Measurements from ENCODE around the gene GSK3B. TPM values are rescaled to one million over a fixed set of nuclear protein-coding genes. Genes with fewer than 3 reads are reported as not detected.

Gene GSK3B
- total RNA-seq, 1 donor from 2014 or later = 138 TPM

DNA sequence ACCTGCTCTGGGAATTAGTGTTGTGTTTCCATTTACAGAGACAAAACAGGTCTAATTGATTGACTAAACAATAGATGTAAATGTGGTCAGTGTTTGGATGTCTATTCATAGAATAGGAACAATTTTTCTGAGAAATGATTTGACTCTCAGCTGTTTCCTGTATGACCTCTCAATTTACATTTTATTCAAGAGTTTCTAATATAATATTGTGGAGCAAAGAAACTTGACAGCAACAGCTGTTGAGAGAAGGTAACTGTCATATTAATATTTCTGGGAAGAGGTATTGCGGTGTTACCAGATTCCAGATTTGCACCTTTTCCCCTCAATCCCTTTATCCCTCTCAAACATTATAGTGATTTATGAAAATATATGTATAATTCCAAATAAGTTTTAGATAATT is 316.1 kb downstream of the GSK3B start:
- no peaks in the 10 kb centered on the region for H3K4me1 Mint-ChIP-seq (ENCODE audit: low read depth, unreplicated experiment)
- no peaks in the 10 kb centered on the region for H3K9me3 Mint-ChIP-seq (ENCODE audit: unreplicated experiment)

DNA sequence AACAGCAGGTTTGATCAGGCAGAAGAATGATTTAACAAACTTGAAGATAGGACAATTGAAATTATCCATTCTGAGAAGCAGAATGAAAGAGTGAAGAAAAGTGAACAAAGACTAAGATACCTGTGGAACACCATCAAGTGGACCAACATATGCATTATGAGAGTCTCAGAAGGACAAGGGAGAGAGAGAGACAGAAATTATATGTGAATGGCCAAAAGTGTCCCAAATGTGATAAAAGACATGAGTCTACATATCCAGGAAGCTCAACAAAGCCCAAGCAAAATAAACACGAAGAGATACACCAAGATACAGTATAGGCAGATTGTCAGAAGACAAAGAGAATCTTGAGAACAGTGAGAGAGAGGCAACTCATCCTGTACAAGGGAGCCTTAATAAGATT is 317.9 kb downstream of the GSK3B start:
- H3K4me3 Mint-ChIP-seq (ENCODE audit: unreplicated experiment) = no peak overlapping the region
- H3K27ac Mint-ChIP-seq (ENCODE audit: unreplicated experiment) = no peak overlapping the region
- H3K4me1 Mint-ChIP-seq (ENCODE audit: low read depth, unreplicated experiment) = no peaks in the 10 kb centered on the region
- H3K36me3 Mint-ChIP-seq (ENCODE audit: unreplicated experiment) = peaks cover 6% of the 10 kb centered on the region
- TF ChIP-seq, protein P1, sequence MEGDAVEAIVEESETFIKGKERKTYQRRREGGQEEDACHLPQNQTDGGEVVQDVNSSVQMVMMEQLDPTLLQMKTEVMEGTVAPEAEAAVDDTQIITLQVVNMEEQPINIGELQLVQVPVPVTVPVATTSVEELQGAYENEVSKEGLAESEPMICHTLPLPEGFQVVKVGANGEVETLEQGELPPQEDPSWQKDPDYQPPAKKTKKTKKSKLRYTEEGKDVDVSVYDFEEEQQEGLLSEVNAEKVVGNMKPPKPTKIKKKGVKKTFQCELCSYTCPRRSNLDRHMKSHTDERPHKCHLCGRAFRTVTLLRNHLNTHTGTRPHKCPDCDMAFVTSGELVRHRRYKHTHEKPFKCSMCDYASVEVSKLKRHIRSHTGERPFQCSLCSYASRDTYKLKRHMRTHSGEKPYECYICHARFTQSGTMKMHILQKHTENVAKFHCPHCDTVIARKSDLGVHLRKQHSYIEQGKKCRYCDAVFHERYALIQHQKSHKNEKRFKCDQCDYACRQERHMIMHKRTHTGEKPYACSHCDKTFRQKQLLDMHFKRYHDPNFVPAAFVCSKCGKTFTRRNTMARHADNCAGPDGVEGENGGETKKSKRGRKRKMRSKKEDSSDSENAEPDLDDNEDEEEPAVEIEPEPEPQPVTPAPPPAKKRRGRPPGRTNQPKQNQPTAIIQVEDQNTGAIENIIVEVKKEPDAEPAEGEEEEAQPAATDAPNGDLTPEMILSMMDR (IDR thresholded peaks at IDR 0.05; ENCODE audit: partially characterized antibody, unreplicated experiment) = no peak
- no peaks in the 10 kb centered on the region for H3K9me3 Mint-ChIP-seq (ENCODE audit: unreplicated experiment)
- DNase-seq = no peak
- H3K27me3 Mint-ChIP-seq (ENCODE audit: unreplicated experiment) = no peaks in the 10 kb centered on the region

More for the DNA sequence above, 316.1 kb downstream of the GSK3B start:
- Mint-ChIP-seq H3K4me3 (ENCODE audit: unreplicated experiment) (no peak overlapping the region), H3K27me3 (ENCODE audit: unreplicated experiment) (no peaks in the 10 kb centered on the region), H3K27ac (ENCODE audit: unreplicated experiment) (no peak overlapping the region), H3K36me3 (ENCODE audit: unreplicated experiment) (peaks cover 6% of the 10 kb centered on the region)
- TF ChIP-seq, protein P1 (IDR thresholded peaks at IDR 0.05; ENCODE audit: partially characterized antibody, unreplicated experiment) = no peak
- DNase-seq = no peak

DNA sequence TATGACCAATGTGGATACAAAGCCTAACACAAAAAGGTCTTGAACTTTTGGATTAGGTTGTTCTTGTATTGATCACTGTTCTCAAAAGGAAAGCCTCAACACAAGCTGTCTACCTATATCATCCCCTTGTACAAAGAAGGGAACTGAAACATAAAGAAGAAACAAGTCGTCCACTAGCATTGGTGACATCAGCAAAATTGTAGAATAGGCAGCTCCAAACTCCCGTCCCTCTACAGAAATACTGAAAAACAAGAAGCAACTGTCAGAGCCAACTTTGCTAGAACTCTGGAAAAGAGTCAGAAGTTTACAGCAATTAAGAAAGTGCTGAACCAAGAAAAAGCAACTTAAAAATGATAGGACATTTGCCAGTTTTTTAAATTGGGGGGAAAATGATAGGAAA is 319.8 kb downstream of the GSK3B start:
- Mint-ChIP-seq H3K27me3 (ENCODE audit: unreplicated experiment) (no peaks in the 10 kb centered on the region), H3K27ac (ENCODE audit: unreplicated experiment) (no peak overlapping the region), H3K4me3 (ENCODE audit: unreplicated experiment) (no peak overlapping the region), H3K9me3 (ENCODE audit: unreplicated experiment) (no peaks in the 10 kb centered on the region), H3K36me3 (ENCODE audit: unreplicated experiment) (peaks cover 6% of the 10 kb centered on the region), H3K4me1 (ENCODE audit: low read depth, unreplicated experiment) (no peaks in the 10 kb centered on the region)
- TF ChIP-seq, protein P1 (IDR thresholded peaks at IDR 0.05; ENCODE audit: partially characterized antibody, unreplicated experiment) = no peak
- no peak for DNase-seq

Other genes with a start within 250 kb of the GSK3B start
- 0.83 TPM for gene GPR156, start 190.8 kb upstream of the GSK3B start, total RNA-seq (ENCODE audit: unreplicated experiment)

Data from glutamatergic neuron (in vitro differentiated cells).